ENCODE results near the gene DDRGK1.

DDRGK1 gene

GRCh38 chr20:3204124-3204794, at the start of gene DDRGK1:
Gene DDRGK1 (minus strand): TSS chr20:3204682. CDS start chr20:3204627, 55 bp downstream.
- TF ChIP-seq, protein P1, sequence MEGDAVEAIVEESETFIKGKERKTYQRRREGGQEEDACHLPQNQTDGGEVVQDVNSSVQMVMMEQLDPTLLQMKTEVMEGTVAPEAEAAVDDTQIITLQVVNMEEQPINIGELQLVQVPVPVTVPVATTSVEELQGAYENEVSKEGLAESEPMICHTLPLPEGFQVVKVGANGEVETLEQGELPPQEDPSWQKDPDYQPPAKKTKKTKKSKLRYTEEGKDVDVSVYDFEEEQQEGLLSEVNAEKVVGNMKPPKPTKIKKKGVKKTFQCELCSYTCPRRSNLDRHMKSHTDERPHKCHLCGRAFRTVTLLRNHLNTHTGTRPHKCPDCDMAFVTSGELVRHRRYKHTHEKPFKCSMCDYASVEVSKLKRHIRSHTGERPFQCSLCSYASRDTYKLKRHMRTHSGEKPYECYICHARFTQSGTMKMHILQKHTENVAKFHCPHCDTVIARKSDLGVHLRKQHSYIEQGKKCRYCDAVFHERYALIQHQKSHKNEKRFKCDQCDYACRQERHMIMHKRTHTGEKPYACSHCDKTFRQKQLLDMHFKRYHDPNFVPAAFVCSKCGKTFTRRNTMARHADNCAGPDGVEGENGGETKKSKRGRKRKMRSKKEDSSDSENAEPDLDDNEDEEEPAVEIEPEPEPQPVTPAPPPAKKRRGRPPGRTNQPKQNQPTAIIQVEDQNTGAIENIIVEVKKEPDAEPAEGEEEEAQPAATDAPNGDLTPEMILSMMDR (IDR thresholded peaks at IDR 0.05; ENCODE audit: unreplicated experiment in 3 of 3) = no peak
- Mint-ChIP-seq H3K27me3 (ENCODE audit: low read depth) (no peaks in the 10 kb centered on the region), H3K36me3 (ENCODE audit: low read depth) (peaks cover 18% of the 10 kb centered on the region), H3K4me3 (peak within 1 kb of the TSS; percentile 94 to 97 (median 97)), H3K4me1 (peaks cover 16% of the 10 kb centered on the region), H3K9me3 (no peaks in the 10 kb centered on the region), H3K27ac (peak within 1 kb of the TSS; percentile 91 to 96 (median 92))

- Mint-ChIP-seq H3K27ac (no peak overlapping the region), H3K4me3 (no peak overlapping the region), H3K36me3 (ENCODE audit: low read depth) (peaks cover 40% of the 10 kb centered on the region), H3K4me1 (no peaks in the 10 kb centered on the region), H3K27me3 (ENCODE audit: low read depth) (peaks cover 48% of the 10 kb centered on the region), H3K9me3 (no peaks in the 10 kb centered on the region)
- TF ChIP-seq, protein P1 (IDR thresholded peaks at IDR 0.05; ENCODE audit: unreplicated experiment in 3 of 3) = no peak
Measured at GRCh38 chr20:3251806-3252205, 47.3 kb upstream of the DDRGK1 start.

DNA sequence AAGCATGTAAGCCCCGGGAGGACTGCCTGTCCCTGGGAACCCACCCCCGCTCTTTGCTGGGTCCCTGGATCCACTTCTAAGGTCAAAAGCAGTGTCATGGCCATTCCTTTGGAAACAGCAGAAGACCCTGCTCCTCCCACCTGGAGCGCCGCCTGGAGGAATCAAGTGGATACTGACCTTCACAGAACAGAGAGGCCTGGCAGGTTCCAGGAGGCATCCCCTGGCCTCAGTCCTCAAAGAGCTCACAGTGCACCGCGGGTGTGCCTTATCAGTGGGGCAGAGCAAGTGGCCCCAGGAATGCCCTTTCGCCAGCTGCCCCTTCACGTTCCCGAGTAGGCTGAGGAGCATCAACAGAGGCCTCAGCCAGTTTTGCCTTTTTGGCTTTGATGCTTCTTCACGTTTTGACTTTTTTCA, 45.6 kb upstream of the DDRGK1 start:
- Mint-ChIP-seq H3K27ac (no peak overlapping the region), H3K9me3 (no peaks in the 10 kb centered on the region), H3K36me3 (ENCODE audit: low read depth) (peaks cover 27% of the 10 kb centered on the region), H3K4me1 (no peaks in the 10 kb centered on the region), H3K27me3 (ENCODE audit: low read depth) (peaks cover 63% of the 10 kb centered on the region), H3K4me3 (peak overlapping the region in 1 of 3 experiments; percentile 40)
- TF ChIP-seq, protein P1 (IDR thresholded peaks at IDR 0.05; ENCODE audit: unreplicated experiment in 3 of 3) = peak; percentile 10 to 43 (median 16)

GRCh38 chr20:3248993-3249347, 44.5 kb upstream of the DDRGK1 start:
- Mint-ChIP-seq H3K4me1 (no peaks in the 10 kb centered on the region), H3K9me3 (no peaks in the 10 kb centered on the region)

DNA sequence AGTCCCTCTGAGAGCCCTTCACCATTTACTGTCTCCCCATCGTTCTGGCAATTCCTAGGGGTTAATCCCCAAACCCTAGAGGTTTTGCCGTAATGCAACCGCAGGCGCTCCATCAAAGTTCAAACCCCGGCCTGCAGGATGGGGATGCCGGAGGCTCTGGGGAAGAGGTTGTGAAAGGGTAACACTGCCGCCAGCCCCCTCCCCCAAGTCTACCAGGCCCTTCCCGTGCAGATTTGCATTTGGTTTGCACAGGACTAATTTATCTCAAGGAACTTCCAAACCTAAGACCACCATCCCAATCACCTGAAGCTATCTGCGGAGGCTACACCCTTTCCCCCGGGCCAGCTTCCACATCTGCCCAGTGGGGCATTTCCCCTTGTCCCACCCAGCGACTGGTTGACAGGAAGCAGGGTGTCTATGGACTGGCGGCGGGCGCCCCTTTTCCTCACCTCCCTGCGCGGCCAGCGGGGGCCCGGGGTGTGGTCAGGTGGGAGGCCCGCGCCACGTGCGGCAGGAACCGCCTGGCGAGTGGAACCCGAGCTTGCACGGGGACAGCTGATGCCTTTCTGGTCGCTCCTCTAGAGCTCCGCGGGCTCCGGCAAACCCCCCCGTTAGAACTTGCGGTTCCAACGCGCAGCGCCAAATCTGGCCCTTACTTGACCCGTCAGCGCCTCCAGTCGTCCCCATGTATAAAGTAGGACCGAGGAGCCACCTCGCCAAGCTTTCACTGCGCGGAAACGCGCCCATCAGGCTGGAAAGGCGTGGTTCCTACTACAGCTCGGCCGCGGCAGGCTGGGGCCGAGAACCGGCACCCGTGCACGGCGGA, 43.9 kb upstream of the DDRGK1 start:
- H3K4me3 Mint-ChIP-seq = peak overlapping the region in 1 of 3 experiments; percentile 38
- no peaks in the 10 kb centered on the region for H3K9me3 Mint-ChIP-seq
- H3K36me3 Mint-ChIP-seq (ENCODE audit: low read depth) = peaks cover 19% of the 10 kb centered on the region
- H3K4me1 Mint-ChIP-seq = no peaks in the 10 kb centered on the region
- no peak overlapping the region for H3K27ac Mint-ChIP-seq
- TF ChIP-seq, protein P1 (IDR thresholded peaks at IDR 0.05; ENCODE audit: unreplicated experiment in 3 of 3) = no peak
- H3K27me3 Mint-ChIP-seq (ENCODE audit: low read depth) = peaks cover 80% of the 10 kb centered on the region

More at GRCh38 chr20:3248993-3249347, 44.5 kb upstream of the DDRGK1 start:
- TF ChIP-seq, protein P1 (IDR thresholded peaks at IDR 0.05; ENCODE audit: unreplicated experiment in 3 of 3) = no peak
- Mint-ChIP-seq H3K27me3 (ENCODE audit: low read depth) (peaks cover 74% of the 10 kb centered on the region), H3K36me3 (ENCODE audit: low read depth) (peaks cover 19% of the 10 kb centered on the region), H3K4me3 (peak overlapping the region in 1 of 3 experiments; percentile 38), H3K27ac (no peak overlapping the region)
